CD4-positive, alpha-beta T cell treated with Interferon alpha-2 for 1 hour (primary cell): ENCODE measurements around the gene TICAM1.
"Not testable (repeated sequence)": the region's sequence is repeated elsewhere in the genome, so short reads cannot be mapped to it uniquely, and the experiment has no call there.

Experiments used
- DNase-seq, 2 donors: peaks; one replicate each; pipeline ENCODE4 v3.0.0-alpha.2; 2020 to 2022

Gene TICAM1

GRCh38 chr19:4831304-4831978 is at the start of gene TICAM1:
TICAM1 (minus strand) TSS chr19:4831712; CDS start chr19:4818377, 13,335 bp downstream.
- DNase-seq, result peak; percentile 91

- no peak for DNase-seq
These were observed 47.5 kb upstream of the TICAM1 start for GRCh38 chr19:4879041-4879440.

GRCh38 chr19:4878491-4878968 is 47.0 kb upstream of the TICAM1 start:
- DNase-seq, result no peak

- DNase-seq, result no peak
These were observed 46.4 kb upstream of the TICAM1 start for GRCh38 chr19:4877753-4878490.

- no peak for DNase-seq
These were observed 42.4 kb upstream of the TICAM1 start for GRCh38 chr19:4873930-4874329.

- no peak for DNase-seq
These were observed 40.2 kb upstream of the TICAM1 start for GRCh38 chr19:4871711-4872110.

- peak in 1 of 2 donors; percentile 61 for DNase-seq
These were observed 38.7 kb upstream of the TICAM1 start for GRCh38 chr19:4870025-4870700.

GRCh38 chr19:4868286-4868834 is 36.8 kb upstream of the TICAM1 start:
- no peak for DNase-seq

- DNase-seq, result peak; percentile 89 to 93
These were observed 36.2 kb upstream of the TICAM1 start, which contains the start of gene PLIN3 for GRCh38 chr19:4867534-4868285. PLIN3 (minus strand) TSS chr19:4867667; CDS start chr19:4861394, 6,273 bp downstream.

- DNase-seq, result peak; percentile 52 to 65
These were observed 35.3 kb upstream of the TICAM1 start for GRCh38 chr19:4866595-4867424.

GRCh38 chr19:4861147-4861546 is 29.6 kb upstream of the TICAM1 start:
- no peak for DNase-seq

- DNase-seq, result no peak
These were observed 28.2 kb upstream of the TICAM1 start for GRCh38 chr19:4859697-4860096.

GRCh38 chr19:4856468-4856867 is 25.0 kb upstream of the TICAM1 start:
- DNase-seq, result not testable (repeated sequence)

GRCh38 chr19:4853506-4853905 is 22.0 kb upstream of the TICAM1 start:
- not testable (repeated sequence) for DNase-seq

GRCh38 chr19:4852484-4852883 is 21.0 kb upstream of the TICAM1 start:
- DNase-seq, result no peak

- peak; percentile 69 to 80 for DNase-seq
These were observed 20.2 kb upstream of the TICAM1 start for GRCh38 chr19:4851551-4852290.

- DNase-seq, result no peak
These were observed 17.5 kb upstream of the TICAM1 start for GRCh38 chr19:4849019-4849418.

- DNase-seq, result no peak
These were observed 15.9 kb upstream of the TICAM1 start for GRCh38 chr19:4847190-4847973.

GRCh38 chr19:4845975-4846374 is 14.5 kb upstream of the TICAM1 start:
- not testable (repeated sequence) for DNase-seq
